ENCODE results near the gene FAXC.

FAXC gene

DNA sequence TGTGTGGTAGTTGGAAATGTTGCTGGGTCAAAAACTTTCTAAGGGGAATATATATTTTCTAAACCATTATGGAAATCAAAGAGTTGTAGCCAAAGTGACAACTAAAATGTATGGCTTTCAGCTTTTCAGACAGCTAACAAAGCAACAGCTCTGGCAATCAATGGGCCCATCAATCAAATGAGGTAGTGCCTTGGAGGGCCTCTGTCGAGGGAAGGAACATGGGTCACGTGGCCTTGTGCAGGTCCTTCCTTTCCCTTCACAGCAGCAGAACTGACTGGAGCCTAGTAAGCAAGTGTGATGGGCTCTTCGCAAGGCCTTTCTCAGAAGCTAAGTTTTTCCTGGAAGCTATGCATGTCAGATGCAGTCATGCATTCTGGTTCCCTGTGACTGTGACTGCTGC, 17.9 kb downstream of the FAXC start:
- no peak for TF ChIP-seq CTCF (IDR thresholded peaks at IDR 0.05; ENCODE audit: low read depth, low read length)
- no peak overlapping the region for H3K4me3 ChIP-seq (replicated peaks in 1 of 2; ENCODE audit: low read depth in 2 of 2, low read length in 2 of 2)
- no peak for DNase-seq (ENCODE audit: low read depth in 2 of 2)

DNA sequence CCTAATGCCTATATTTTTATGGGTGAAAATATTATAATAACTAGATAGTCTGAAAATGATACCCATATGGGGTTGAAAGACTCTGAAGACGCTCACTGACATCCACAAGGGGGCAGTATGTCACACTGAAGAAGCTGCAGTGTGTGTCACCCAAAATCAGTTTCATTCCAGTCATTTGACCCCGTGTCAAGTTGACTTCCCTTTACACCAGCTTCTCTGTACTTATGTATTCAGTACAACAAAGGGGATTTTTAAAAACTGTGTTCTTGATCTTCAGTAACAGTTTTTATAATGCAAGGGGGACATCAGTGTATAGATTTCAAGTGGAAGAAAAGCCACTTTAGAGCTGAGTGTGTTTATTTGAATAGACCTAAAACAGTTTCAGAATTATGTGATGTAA, 19.3 kb downstream of the FAXC start:
- TF ChIP-seq CTCF (IDR thresholded peaks at IDR 0.05; ENCODE audit: low read depth, low read length): peak; percentile 84
- DNase-seq (ENCODE audit: low read depth in 2 of 2): peak; percentile 75 to 84
- H3K4me3 ChIP-seq (replicated peaks in 1 of 2; ENCODE audit: low read depth in 2 of 2, low read length in 2 of 2): no peak overlapping the region

- TF ChIP-seq CTCF (IDR thresholded peaks at IDR 0.05; ENCODE audit: low read depth, low read length): no peak
- no peak for DNase-seq (ENCODE audit: low read depth in 2 of 2)
- no peak overlapping the region for H3K4me3 ChIP-seq (replicated peaks in 1 of 2; ENCODE audit: low read depth in 2 of 2, low read length in 2 of 2)
Measured at GRCh38 chr6:99324996-99325395, 24.5 kb downstream of the FAXC start.

GRCh38 chr6:99318566-99318965, 30.9 kb downstream of the FAXC start:
- H3K4me3 ChIP-seq (replicated peaks in 1 of 2; ENCODE audit: low read depth in 2 of 2, low read length in 2 of 2): no peak overlapping the region
- no peak for TF ChIP-seq CTCF (IDR thresholded peaks at IDR 0.05; ENCODE audit: low read depth, low read length)
- no peak for DNase-seq (ENCODE audit: low read depth in 2 of 2)

DNA sequence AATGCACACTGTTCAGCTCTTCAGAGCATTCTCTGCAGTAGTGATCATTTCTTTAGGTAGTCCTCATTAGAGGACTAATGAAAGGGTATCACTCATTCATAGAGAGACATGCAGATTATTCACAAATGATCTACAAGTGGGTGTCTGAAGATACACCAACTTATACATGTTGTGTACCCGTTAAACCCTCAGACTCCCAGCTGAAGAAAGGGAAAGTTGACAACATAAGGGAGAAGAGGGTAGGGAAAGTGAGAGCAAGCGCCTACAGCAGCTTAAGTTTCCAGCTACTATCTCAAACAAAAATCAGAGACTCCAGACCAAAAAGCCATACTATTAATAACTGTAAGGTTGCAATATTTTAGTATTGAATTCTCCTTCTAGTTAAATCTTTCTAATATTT, 37.1 kb downstream of the FAXC start:
- no peak for TF ChIP-seq CTCF (IDR thresholded peaks at IDR 0.05; ENCODE audit: low read depth, low read length)
- DNase-seq (ENCODE audit: low read depth in 2 of 2): no peak
- no peak overlapping the region for H3K4me3 ChIP-seq (replicated peaks in 1 of 2; ENCODE audit: low read depth in 2 of 2, low read length in 2 of 2)

- TF ChIP-seq CTCF (IDR thresholded peaks at IDR 0.05; ENCODE audit: low read depth, low read length): no peak
- no peak for DNase-seq (ENCODE audit: low read depth in 2 of 2)
- no peak overlapping the region for H3K4me3 ChIP-seq (replicated peaks in 1 of 2; ENCODE audit: low read depth in 2 of 2, low read length in 2 of 2)
Measured at GRCh38 chr6:99310553-99310952, 38.9 kb downstream of the FAXC start.

DNA sequence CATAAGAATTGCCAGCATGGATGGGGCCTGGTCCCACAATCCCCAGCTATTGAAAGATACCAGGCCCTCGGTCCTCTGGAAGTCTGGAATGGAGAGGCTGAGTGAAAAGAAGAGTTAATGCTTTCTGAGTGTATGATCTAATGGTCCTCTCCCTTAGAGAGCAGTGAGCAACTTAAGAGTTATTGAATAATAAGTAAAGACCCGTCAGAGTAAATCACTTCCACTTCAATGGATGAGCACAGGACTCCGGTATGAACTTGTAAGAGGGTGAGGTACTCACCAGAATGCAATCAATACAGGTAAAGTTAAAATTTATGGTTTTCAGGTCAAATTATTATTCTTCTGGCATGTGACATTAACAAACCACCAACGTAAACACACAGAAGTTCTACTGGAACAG, 39.9 kb downstream of the FAXC start:
- TF ChIP-seq CTCF (IDR thresholded peaks at IDR 0.05; ENCODE audit: low read depth, low read length): no peak
- DNase-seq (ENCODE audit: low read depth in 2 of 2): no peak
- no peak overlapping the region for H3K4me3 ChIP-seq (replicated peaks in 1 of 2; ENCODE audit: low read depth in 2 of 2, low read length in 2 of 2)

Measured in cardiac fibroblast (primary cell).